Astrocyte (in vitro differentiated cells and primary cell): Measurements from ENCODE around the gene CCDC85A. TPM values are rescaled to one million over a fixed set of nuclear protein-coding genes. Genes with fewer than 3 reads are reported as not detected.

Experiments
- DNase-seq: peaks from one replicate; pipeline ENCODE4 v3.0.0-alpha.2; 2010; ENCODE audit warnings: low read depth
- FAIRE-seq: peaks from 2 replicates; lab custom pipeline; 2011; peaks lifted over from hg19 to GRCh38; lab: Jason Lieb, UNC
- H2AFZ ChIP-seq: 2 replicates; pipeline ENCODE4 v1.6.0; 2012; ENCODE audit warnings: low read depth, low read length, inconsistent platforms
- H3K27ac ChIP-seq: 2 replicates; pipeline ENCODE4 v1.5.1; 2011; ENCODE audit warnings: low read depth, low read length, inconsistent platforms
- H3K27me3 ChIP-seq: 2 replicates; pipeline ENCODE4 v1.6.0; 2011; ENCODE audit warnings: low read length, inconsistent platforms; ENCODE audit not compliant: insufficient read depth
- H3K36me3 ChIP-seq: 2 replicates; pipeline ENCODE4 v1.5.1; 2011; ENCODE audit warnings: low read length, inconsistent platforms; ENCODE audit not compliant: insufficient read depth
- H3K4me1 ChIP-seq: 2 replicates; pipeline ENCODE4 v1.5.1; 2011; ENCODE audit warnings: low read length, inconsistent platforms; ENCODE audit not compliant: insufficient read depth
- H3K4me2 ChIP-seq: 2 replicates; pipeline ENCODE4 v1.6.0; 2012; ENCODE audit warnings: low read length, inconsistent platforms
- H3K4me3 ChIP-seq: 2 replicates; pipeline ENCODE4 v1.5.1; 2011; ENCODE audit warnings: low read depth, mild to moderate bottlenecking, low read length, inconsistent platforms; ENCODE audit not compliant: insufficient read depth
- H3K79me2 ChIP-seq: 2 replicates; pipeline ENCODE4 v1.6.0; 2012; ENCODE audit warnings: mild to moderate bottlenecking, low read length, inconsistent platforms; ENCODE audit not compliant: insufficient read depth
- H3K9ac ChIP-seq: 2 replicates; pipeline ENCODE4 v1.6.0; 2012; ENCODE audit warnings: mild to moderate bottlenecking, low read length, inconsistent platforms
- H3K9me3 ChIP-seq: 2 replicates; pipeline ENCODE4 v1.5.1; 2012; ENCODE audit warnings: low read depth, mild to moderate bottlenecking, low read length, inconsistent platforms; ENCODE audit not compliant: insufficient read depth
- H4K20me1 ChIP-seq: 2 replicates; pipeline ENCODE4 v1.6.0; 2012; ENCODE audit warnings: low read length, inconsistent platforms; ENCODE audit not compliant: insufficient read depth
- H3K27ac Mint-ChIP-seq: one replicate; pipeline ENCODE4 v1.8.0; 2021; ENCODE audit warnings: mild to moderate bottlenecking, mixed read lengths; ENCODE audit not compliant: unreplicated experiment
- H3K27me3 Mint-ChIP-seq: one replicate; pipeline ENCODE4 v1.8.0; 2021; ENCODE audit warnings: low read depth, mixed read lengths; ENCODE audit not compliant: unreplicated experiment
- H3K36me3 Mint-ChIP-seq: one replicate; pipeline ENCODE4 v1.8.0; 2021; ENCODE audit warnings: low read depth, mixed read lengths; ENCODE audit not compliant: unreplicated experiment
- H3K4me1 Mint-ChIP-seq: one replicate; pipeline ENCODE4 v1.8.0; 2021; ENCODE audit warnings: low read depth, mixed read lengths; ENCODE audit not compliant: unreplicated experiment
- H3K4me3 Mint-ChIP-seq: one replicate; pipeline ENCODE4 v1.8.0; 2021; ENCODE audit warnings: mild to moderate bottlenecking, moderate library complexity, mixed read lengths; ENCODE audit not compliant: unreplicated experiment
- H3K9me3 Mint-ChIP-seq: one replicate; pipeline ENCODE4 v1.8.0; 2021; ENCODE audit warnings: mild to moderate bottlenecking, mixed read lengths; ENCODE audit not compliant: unreplicated experiment
- EZH2 ChIP-seq: IDR thresholded peaks from 2 replicates; pipeline ENCODE4 v1.6.1; 2012; ENCODE audit warnings: mild to moderate bottlenecking, low read length, inconsistent platforms; ENCODE audit not compliant: insufficient read depth
- total RNA-seq: library from RNA; stranded (reverse); gene quantifications from 2 replicates; pipeline ENCODE4 v1.2.1, GENCODE V29; 2021
- TF ChIP-seq, protein P1 (sequence below): IDR thresholded peaks from 2 replicates; pipeline ENCODE4 v1.5.1; 2011; ENCODE audit warnings: low read depth, mild to moderate bottlenecking, inconsistent platforms, low read length, moderate library complexity; ENCODE audit not compliant: insufficient read depth

Gene CCDC85A
- total RNA-seq, 1 donor from 2014 or later, result 8.9 TPM

DNA sequence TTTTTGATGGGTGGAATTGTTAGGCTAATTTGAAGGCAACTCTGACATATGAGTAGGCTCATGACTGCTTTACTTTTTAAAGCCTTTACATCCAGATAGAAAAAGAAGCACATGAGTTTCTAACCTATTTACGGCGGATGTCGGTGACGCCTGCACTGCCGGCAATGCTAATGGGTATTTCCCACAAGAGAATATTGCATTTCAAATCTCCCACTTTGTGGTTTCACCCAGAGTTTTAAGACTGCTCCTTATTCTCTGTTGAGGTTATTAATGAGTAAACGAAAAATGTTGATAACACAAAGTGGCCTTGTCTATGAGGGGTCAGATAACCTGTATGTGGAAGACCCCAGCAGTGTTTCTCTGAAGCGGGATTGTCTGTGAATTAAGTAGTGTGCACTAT is 14.0 kb downstream of the CCDC85A start:
- Histone ChIP-seq H3K27ac (no peak overlapping the region), H2AFZ (no peak overlapping the region), H3K27me3 (no peaks in the 10 kb centered on the region), H3K9ac (no peak overlapping the region), H3K4me1 (no peaks in the 10 kb centered on the region), H3K79me2 (no peaks in the 10 kb centered on the region), H3K4me2 (no peak overlapping the region), H3K9me3 (no peaks in the 10 kb centered on the region), H4K20me1 (no peaks in the 10 kb centered on the region), H3K36me3 (no peaks in the 10 kb centered on the region), H3K4me3 (no peak overlapping the region)
- Mint-ChIP-seq H3K36me3 (peaks cover 7% of the 10 kb centered on the region), H3K9me3 (no peaks in the 10 kb centered on the region), H3K27me3 (no peaks in the 10 kb centered on the region), H3K4me1 (peaks cover 21% of the 10 kb centered on the region), H3K4me3 (no peak overlapping the region), H3K27ac (no peak overlapping the region)
- TF ChIP-seq, protein P1, sequence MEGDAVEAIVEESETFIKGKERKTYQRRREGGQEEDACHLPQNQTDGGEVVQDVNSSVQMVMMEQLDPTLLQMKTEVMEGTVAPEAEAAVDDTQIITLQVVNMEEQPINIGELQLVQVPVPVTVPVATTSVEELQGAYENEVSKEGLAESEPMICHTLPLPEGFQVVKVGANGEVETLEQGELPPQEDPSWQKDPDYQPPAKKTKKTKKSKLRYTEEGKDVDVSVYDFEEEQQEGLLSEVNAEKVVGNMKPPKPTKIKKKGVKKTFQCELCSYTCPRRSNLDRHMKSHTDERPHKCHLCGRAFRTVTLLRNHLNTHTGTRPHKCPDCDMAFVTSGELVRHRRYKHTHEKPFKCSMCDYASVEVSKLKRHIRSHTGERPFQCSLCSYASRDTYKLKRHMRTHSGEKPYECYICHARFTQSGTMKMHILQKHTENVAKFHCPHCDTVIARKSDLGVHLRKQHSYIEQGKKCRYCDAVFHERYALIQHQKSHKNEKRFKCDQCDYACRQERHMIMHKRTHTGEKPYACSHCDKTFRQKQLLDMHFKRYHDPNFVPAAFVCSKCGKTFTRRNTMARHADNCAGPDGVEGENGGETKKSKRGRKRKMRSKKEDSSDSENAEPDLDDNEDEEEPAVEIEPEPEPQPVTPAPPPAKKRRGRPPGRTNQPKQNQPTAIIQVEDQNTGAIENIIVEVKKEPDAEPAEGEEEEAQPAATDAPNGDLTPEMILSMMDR, result no peak
- TF ChIP-seq EZH2, result no peak
- DNase-seq (no peak), FAIRE-seq (no peak)

DNA sequence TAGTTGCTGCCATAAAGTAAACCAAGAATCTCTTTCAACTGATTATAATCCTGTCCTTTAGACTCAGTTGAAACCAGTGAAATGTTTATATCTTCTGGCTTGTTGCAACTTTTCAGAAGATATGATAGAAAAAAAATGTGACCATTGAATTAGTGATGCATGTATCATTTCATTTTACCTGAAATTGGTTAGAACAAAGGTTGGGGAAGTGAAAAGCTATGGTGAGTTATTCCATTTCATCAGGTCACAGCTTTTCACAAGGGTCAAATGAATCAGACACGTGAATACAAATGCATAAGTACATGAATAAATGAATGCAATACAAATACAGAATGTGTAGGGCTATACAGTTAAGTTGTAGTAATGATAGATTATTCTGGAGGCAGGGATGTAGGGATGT is 15.1 kb downstream of the CCDC85A start:
- TF ChIP-seq, protein P1, result no peak
- no peak for TF ChIP-seq EZH2
- no peaks in the 10 kb centered on the region for H3K9me3 ChIP-seq
- H3K27me3 ChIP-seq, result no peaks in the 10 kb centered on the region
- H3K9ac ChIP-seq, result no peak overlapping the region
- Mint-ChIP-seq H3K4me1 (peaks cover 23% of the 10 kb centered on the region), H3K27ac (no peak overlapping the region), H3K36me3 (peaks cover 4% of the 10 kb centered on the region), H3K27me3 (no peaks in the 10 kb centered on the region), H3K4me3 (no peak overlapping the region), H3K9me3 (no peaks in the 10 kb centered on the region)
- H3K4me1 ChIP-seq, result no peaks in the 10 kb centered on the region
- DNase-seq (no peak), FAIRE-seq (no peak)
- no peak overlapping the region for H3K4me3 ChIP-seq
- no peak overlapping the region for H3K27ac ChIP-seq
- H3K79me2 ChIP-seq, result no peaks in the 10 kb centered on the region
- H2AFZ ChIP-seq, result no peak overlapping the region
- no peaks in the 10 kb centered on the region for H3K36me3 ChIP-seq
- no peaks in the 10 kb centered on the region for H4K20me1 ChIP-seq
- H3K4me2 ChIP-seq, result no peak overlapping the region

DNA sequence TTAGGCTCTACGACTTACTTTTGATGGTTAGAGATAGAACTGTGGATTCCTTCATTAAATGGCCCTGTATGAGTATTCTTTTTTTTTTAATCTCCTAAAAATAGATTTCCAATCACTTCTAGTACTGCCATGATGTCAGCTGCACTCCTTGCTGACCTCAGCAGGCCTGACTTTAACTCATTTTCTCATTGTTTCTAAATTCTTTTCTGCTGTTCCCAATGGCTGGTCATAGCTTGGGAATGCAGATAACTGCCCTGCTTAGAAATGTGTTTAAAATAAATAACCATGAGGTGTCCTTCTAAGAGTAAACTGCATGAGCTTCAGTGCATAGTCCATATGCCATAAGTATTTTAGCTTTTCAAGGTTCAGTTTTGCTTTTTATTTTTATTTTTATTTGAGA is 15.7 kb downstream of the CCDC85A start:
- no peak for TF ChIP-seq EZH2
- TF ChIP-seq, protein P1, result no peak
- Mint-ChIP-seq H3K36me3 (no peaks in the 10 kb centered on the region), H3K27me3 (no peaks in the 10 kb centered on the region), H3K9me3 (no peaks in the 10 kb centered on the region), H3K4me1 (peaks cover 23% of the 10 kb centered on the region), H3K4me3 (no peak overlapping the region), H3K27ac (peak overlapping the region; percentile 69)
- Histone ChIP-seq H3K4me1 (no peaks in the 10 kb centered on the region), H3K79me2 (no peaks in the 10 kb centered on the region), H3K9ac (no peak overlapping the region), H3K36me3 (no peaks in the 10 kb centered on the region), H4K20me1 (no peaks in the 10 kb centered on the region), H3K4me3 (no peak overlapping the region), H3K27ac (no peak overlapping the region), H3K9me3 (no peaks in the 10 kb centered on the region), H3K27me3 (no peaks in the 10 kb centered on the region), H3K4me2 (no peak overlapping the region), H2AFZ (no peak overlapping the region)
- DNase-seq (peak; percentile 90), FAIRE-seq (no peak)
